ENCODE results near the gene RAB30. TPM values are rescaled to one million over a fixed set of nuclear protein-coding genes. Genes with fewer than 3 reads are reported as not detected.

Gene RAB30
- total RNA-seq, 3 donors from 2014 or later = 20.3 to 26.6 (median 24.2) TPM

DNA sequence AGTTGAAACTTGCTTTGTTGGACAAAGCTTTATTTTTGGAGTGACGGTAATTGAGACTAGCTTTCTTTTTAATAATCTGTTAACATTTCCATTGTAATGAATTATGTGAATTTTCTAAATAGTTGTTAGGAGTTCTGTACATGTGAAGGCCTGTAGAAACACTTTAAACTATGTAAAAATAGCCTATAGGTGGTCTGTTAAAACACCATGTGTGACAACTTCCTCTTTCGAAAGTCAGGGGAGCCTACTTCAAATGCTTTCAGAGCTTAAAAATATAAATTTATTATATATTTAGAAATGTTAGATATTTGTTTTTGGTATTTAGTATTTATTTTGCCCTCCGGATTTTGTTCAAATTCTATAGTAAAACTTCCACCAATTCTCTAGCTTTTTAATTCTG, 141.5 kb downstream of the RAB30 start:
- H3K27me3 ChIP-seq = no peaks in the 10 kb centered on the region
- H3K9me3 ChIP-seq = no peaks in the 10 kb centered on the region
- H3K36me3 ChIP-seq = no peaks in the 10 kb centered on the region
- H3K27ac ChIP-seq = no peak overlapping the region
- H3K4me1 ChIP-seq = no peaks in the 10 kb centered on the region
- intact Hi-C loops (cut with DNase I; ENCODE audit: low total_unique reads) = no loop called here
- no peak for DNase-seq (ENCODE audit: low spot score in 2 of 2)
- TF ChIP-seq, protein P1, sequence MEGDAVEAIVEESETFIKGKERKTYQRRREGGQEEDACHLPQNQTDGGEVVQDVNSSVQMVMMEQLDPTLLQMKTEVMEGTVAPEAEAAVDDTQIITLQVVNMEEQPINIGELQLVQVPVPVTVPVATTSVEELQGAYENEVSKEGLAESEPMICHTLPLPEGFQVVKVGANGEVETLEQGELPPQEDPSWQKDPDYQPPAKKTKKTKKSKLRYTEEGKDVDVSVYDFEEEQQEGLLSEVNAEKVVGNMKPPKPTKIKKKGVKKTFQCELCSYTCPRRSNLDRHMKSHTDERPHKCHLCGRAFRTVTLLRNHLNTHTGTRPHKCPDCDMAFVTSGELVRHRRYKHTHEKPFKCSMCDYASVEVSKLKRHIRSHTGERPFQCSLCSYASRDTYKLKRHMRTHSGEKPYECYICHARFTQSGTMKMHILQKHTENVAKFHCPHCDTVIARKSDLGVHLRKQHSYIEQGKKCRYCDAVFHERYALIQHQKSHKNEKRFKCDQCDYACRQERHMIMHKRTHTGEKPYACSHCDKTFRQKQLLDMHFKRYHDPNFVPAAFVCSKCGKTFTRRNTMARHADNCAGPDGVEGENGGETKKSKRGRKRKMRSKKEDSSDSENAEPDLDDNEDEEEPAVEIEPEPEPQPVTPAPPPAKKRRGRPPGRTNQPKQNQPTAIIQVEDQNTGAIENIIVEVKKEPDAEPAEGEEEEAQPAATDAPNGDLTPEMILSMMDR (IDR thresholded peaks at IDR 0.05) = no peak
- no peak for TF ChIP-seq POLR2AphosphoS5 (IDR thresholded peaks at IDR 0.05)
- no peak for TF ChIP-seq POLR2A (IDR thresholded peaks at IDR 0.05)
- no peak overlapping the region for H3K4me3 ChIP-seq

DNA sequence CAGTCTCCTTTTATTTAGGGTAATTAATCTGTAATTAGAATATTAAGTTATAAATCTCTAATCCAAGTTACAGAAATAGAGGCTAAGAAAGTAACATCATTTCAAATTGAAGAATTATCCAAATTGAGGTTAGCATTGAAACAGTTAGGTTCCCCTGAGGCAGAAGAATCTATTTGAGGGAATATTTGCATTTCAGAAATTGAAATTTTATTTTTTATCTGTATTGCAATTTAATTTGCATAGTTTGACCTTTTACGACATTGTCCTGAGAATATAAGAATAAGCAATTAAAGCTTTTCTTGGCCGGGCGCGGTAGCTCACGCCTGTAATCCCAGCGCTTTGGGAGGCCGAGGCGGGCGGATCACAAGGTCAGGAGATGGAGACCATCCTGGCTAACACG, 142.6 kb downstream of the RAB30 start:
- Histone ChIP-seq H3K36me3 (no peaks in the 10 kb centered on the region), H3K9me3 (no peaks in the 10 kb centered on the region), H3K27me3 (no peaks in the 10 kb centered on the region), H3K4me1 (no peaks in the 10 kb centered on the region), H3K27ac (no peak overlapping the region), H3K4me3 (no peak overlapping the region)
- no peak for DNase-seq (ENCODE audit: low spot score in 2 of 2)
- TF ChIP-seq POLR2AphosphoS5 (IDR thresholded peaks at IDR 0.05) = no peak
- TF ChIP-seq, protein P1 (IDR thresholded peaks at IDR 0.05) = no peak
- no peak for TF ChIP-seq POLR2A (IDR thresholded peaks at IDR 0.05)
- intact Hi-C loops (cut with DNase I; ENCODE audit: low total_unique reads) = no loop called here

DNA sequence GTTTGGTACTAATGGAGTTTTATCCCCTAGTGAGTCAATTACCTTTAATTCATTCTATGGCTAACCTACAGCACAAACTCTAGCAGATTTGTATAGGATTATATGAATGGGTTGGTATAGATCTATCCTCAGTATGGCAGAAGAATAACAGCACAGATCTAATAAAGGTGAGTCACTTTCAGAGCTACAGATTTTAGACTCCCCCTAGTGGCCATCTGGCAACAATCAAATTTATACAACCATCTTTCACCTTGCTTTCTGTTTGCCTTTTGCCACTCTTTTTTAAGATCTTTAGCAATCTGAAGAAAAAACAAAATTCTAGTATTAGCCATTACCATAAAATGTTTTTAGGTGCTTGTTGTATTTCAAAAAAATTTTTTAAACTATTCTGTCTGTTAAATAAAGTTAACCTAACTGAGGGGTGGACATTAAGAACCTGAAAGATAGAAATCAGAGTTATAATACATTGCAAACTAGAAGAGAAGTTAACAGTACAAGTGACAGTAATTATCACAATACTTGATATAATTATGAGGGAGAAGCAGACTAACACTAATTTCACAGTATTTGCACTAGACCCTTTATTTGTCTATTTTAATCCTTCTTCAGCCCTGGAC, 144.3 kb downstream of the RAB30 start:
- no peak overlapping the region for H3K27ac ChIP-seq
- intact Hi-C loops (cut with DNase I; ENCODE audit: low total_unique reads) = no loop called here
- no peaks in the 10 kb centered on the region for H3K36me3 ChIP-seq
- H3K9me3 ChIP-seq = no peaks in the 10 kb centered on the region
- TF ChIP-seq POLR2AphosphoS5 (IDR thresholded peaks at IDR 0.05) (no peak), POLR2A (IDR thresholded peaks at IDR 0.05) (no peak)
- TF ChIP-seq, protein P1 (IDR thresholded peaks at IDR 0.05) = peak; percentile 64 to 88 (median 67)
- H3K4me1 ChIP-seq = no peaks in the 10 kb centered on the region
- no peak overlapping the region for H3K4me3 ChIP-seq
- DNase-seq (ENCODE audit: low spot score in 2 of 2) = no peak
- no peaks in the 10 kb centered on the region for H3K27me3 ChIP-seq

DNA sequence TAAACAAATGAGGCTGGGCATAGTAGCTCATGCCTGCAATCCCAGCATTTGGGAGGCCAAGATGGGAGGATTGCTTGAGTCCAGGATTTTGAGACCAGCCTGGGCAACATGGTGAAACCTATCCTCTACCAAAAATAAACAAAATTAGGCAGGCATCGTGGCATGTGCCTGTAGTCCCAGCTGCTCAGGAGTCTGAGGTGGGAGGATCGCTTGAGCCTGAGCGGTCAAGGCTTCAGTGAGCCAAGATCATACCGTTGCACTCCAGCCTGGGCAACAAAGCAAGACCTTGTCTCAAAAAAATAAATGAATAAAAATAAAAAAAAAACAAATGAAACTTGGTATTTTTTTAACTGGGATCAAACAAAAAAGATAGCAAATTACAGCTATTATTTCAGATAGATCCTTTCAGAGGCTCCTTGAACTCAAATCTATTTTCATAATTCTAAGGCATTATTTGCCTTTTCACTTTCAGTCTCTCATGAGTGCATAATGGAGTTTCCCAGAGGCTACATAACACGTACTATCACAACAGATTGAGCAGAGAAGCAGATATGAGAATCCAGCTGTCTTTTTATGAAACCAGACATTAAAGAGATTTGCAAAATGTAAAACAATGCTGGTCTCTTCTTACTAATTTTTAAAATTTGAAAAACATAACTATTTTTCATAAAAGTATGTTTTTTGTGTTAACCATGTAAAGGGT, 147.0 kb downstream of the RAB30 start:
- intact Hi-C loops (cut with DNase I; ENCODE audit: low total_unique reads) = no loop called here
- TF ChIP-seq, protein P1 (IDR thresholded peaks at IDR 0.05) = no peak
- TF ChIP-seq POLR2AphosphoS5 (IDR thresholded peaks at IDR 0.05) (no peak), POLR2A (IDR thresholded peaks at IDR 0.05) (no peak)

More for the DNA sequence above, 147.0 kb downstream of the RAB30 start:
- DNase-seq (ENCODE audit: low spot score in 2 of 2) = no peak
- Histone ChIP-seq H3K9me3 (no peaks in the 10 kb centered on the region), H3K27me3 (no peaks in the 10 kb centered on the region), H3K4me3 (no peak overlapping the region), H3K36me3 (no peaks in the 10 kb centered on the region), H3K4me1 (no peaks in the 10 kb centered on the region), H3K27ac (no peak overlapping the region)

Other genes starting within 250 kb of the RAB30 start
- 10 to 100 TPM; 54.4 to 87.7 (median 61.8) TPM for gene PRCP, start 171.5 kb downstream of the RAB30 start, total RNA-seq
- 1 to 10 TPM in 2 of 3 donors, under 1 TPM in 1; 0.66 to 2.5 (median 1.3) TPM for gene DDIAS, start 170.2 kb downstream of the RAB30 start, total RNA-seq
- 100 to 1,000 TPM in 2 of 3 donors, 10 to 100 TPM in 1; 78.7 to 133 (median 130) TPM for gene PCF11, start 85.2 kb upstream of the RAB30 start, total RNA-seq
- gene ANKRD42, start 121.8 kb upstream of the RAB30 start, total RNA-seq = 10 to 100 TPM; 17.0 to 22.7 (median 17.4) TPM
- 10 to 100 TPM; 35.2 to 47.7 (median 35.4) TPM for gene CCDC90B, start 214.5 kb upstream of the RAB30 start, total RNA-seq